GM19438 (cell line): Measurements from ENCODE around the gene CNDP1.
"Not testable (repeated sequence)": the region's sequence is repeated elsewhere in the genome, so short reads cannot be mapped to it uniquely, and the experiment has no call there.

Experiments
- ATAC-seq: cut with Tn5 transposase; IDR thresholded peaks from one replicate; pipeline ENCODE4 v1.9.1; 2021; ENCODE audit warnings: low read depth; ENCODE audit not compliant: unreplicated experiment

The CNDP1 gene

GRCh38 chr18:74519320-74520095, 14.8 kb upstream of the CNDP1 start:
- no peak for ATAC-seq

- ATAC-seq, result no peak
Observed at GRCh38 chr18:74520096-74520833, 14.0 kb upstream of the CNDP1 start.

GRCh38 chr18:74521068-74521725, 13.1 kb upstream of the CNDP1 start:
- no peak for ATAC-seq

GRCh38 chr18:74522635-74523548, 11.4 kb upstream of the CNDP1 start:
- no peak for ATAC-seq

- ATAC-seq, result no peak
Observed at GRCh38 chr18:74524097-74524496, 10.2 kb upstream of the CNDP1 start.

- not testable (repeated sequence) for ATAC-seq
Observed at GRCh38 chr18:74524915-74525314, 9.4 kb upstream of the CNDP1 start.

- no peak for ATAC-seq
Observed at GRCh38 chr18:74525741-74526140, 8.6 kb upstream of the CNDP1 start.

- ATAC-seq, result no peak
Observed at GRCh38 chr18:74526488-74526887, 7.8 kb upstream of the CNDP1 start.

- no peak for ATAC-seq
Observed at GRCh38 chr18:74528478-74528877, 5.8 kb upstream of the CNDP1 start.

- no peak for ATAC-seq
Observed at GRCh38 chr18:74528913-74529312, 5.4 kb upstream of the CNDP1 start.

GRCh38 chr18:74529378-74529777, 4.9 kb upstream of the CNDP1 start:
- ATAC-seq, result no peak

- ATAC-seq, result no peak
Observed at GRCh38 chr18:74529811-74530583, 4.3 kb upstream of the CNDP1 start.

- no peak for ATAC-seq
Observed at GRCh38 chr18:74530584-74530862, 3.8 kb upstream of the CNDP1 start.

GRCh38 chr18:74531043-74531442, 3.3 kb upstream of the CNDP1 start:
- ATAC-seq, result no peak

GRCh38 chr18:74532511-74533025, 1.7 kb upstream of the CNDP1 start:
- no peak for ATAC-seq

- ATAC-seq, result no peak
Observed at GRCh38 chr18:74533666-74534065, 634 bp upstream of the CNDP1 start.

GRCh38 chr18:74534981-74535649, 815 bp downstream of the CNDP1 start:
- no peak for ATAC-seq

- ATAC-seq, result no peak
Observed at GRCh38 chr18:74539289-74539688, 5.0 kb downstream of the CNDP1 start.
